Stomach (tissue), 9 donors: ENCODE results near the gene ITPRIPL2. TPM values are rescaled to one million over a fixed set of nuclear protein-coding genes. Genes with fewer than 3 reads are reported as not detected.

Experiments
- DNase-seq, 2 donors: peaks; one replicate each; pipeline versions ENCODE4 v3.0.0 to v3.0.0-alpha.2; 2013 to 2019
- H3K27ac ChIP-seq, 5 donors: fragments of 200-600 bp in 4 of 5; sonication (generic) in 4 of 5; one replicate each; pipeline ENCODE4 v1.5.1; 2013 to 2019; ENCODE audit warnings: mild to moderate bottlenecking in 1 of 5, moderate library complexity in 1 of 5
- H3K27me3 ChIP-seq, 3 donors: fragments of 200-600 bp; sonication (generic); one replicate each; pipeline ENCODE4 v1.5.1; 2017 to 2019; ENCODE audit warnings: mixed run types in 1 of 3
- H3K36me3 ChIP-seq, 4 donors: fragments of 200-600 bp; sonication (generic); 1 replicate in 3 of 4; 2 replicates in 1 of 4; pipeline ENCODE4 v1.5.1; 2016 to 2019
- H3K4me1 ChIP-seq, 4 donors: fragments of 200-600 bp; sonication (generic); one replicate each; pipeline ENCODE4 v1.5.1; 2016 to 2019
- H3K4me3 ChIP-seq, 4 donors: fragments of 200-600 bp; sonication (generic) in 3 of 4; one replicate each; pipeline ENCODE4 v1.5.1; 2016 to 2019; ENCODE audit warnings: mild to moderate bottlenecking in 1 of 4
- H3K9me3 ChIP-seq, 4 donors: fragments of 200-600 bp; sonication (generic); one replicate each; pipeline ENCODE4 v1.5.1; 2016 to 2019
- EP300 ChIP-seq: sonication (generic); formaldehyde crosslinking; IDR thresholded peaks from one replicate; pipeline ENCODE4 v1.6.1; 2017; ENCODE audit warnings: antibody characterized with exemption
- POLR2A ChIP-seq, 4 donors: fragments of 450-650 bp; IDR thresholded peaks; one replicate each; pipeline ENCODE4 v1.6.1; 2016; ENCODE audit warnings: antibody characterized with exemption in 4 of 4, control low read depth in 2 of 4, mild to moderate bottlenecking in 1 of 4, moderate library complexity in 1 of 4
- POLR2AphosphoS5 ChIP-seq, 3 donors: sonication (generic); formaldehyde crosslinking; IDR thresholded peaks; one replicate each; pipeline ENCODE4 v1.6.1; 2016; ENCODE audit warnings: antibody characterized with exemption in 3 of 3
- WGBS, 5 donors: extraction: QIAGEN DNeasy Blood & Tissue Kit in 3 of 5; methylation state at CpG; one replicate each; pipeline versions ENCODE4 v1.1.5 to v1.1.7; 2013 to 2018; 5-methylcytosine and 5-hydroxymethylcytosine counted together
- intact Hi-C: fragments of 100-400 bp; cut with DNase I; formaldehyde crosslinking; loops from one replicate; pipeline ENCODE4 v1.15.1; 2023; ENCODE audit warnings: low total_unique reads
- polyA plus RNA-seq, 3 donors: library from polyadenylated mRNA; stranded (reverse); fragments of 200-250 nt; gene quantifications; one replicate each; pipeline ENCODE4 v1.2.3, GENCODE V29; 2013
- total RNA-seq, 5 donors: library from RNA; depleted of rRNA; stranded (reverse); fragments of >200 nt; gene quantifications; one replicate each; pipeline versions ENCODE4 v1.1.0 to v1.2.3, GENCODE V29; 2014 to 2016
- TF ChIP-seq, protein P1 (sequence below), 7 experiments: fragments of 450-650 bp in 4 of 7; fragments of 200-600 bp in 3 of 7; sonication (generic) in 3 of 7; IDR thresholded peaks; one replicate each; pipeline ENCODE4 v1.5.1; 2016 to 2019; ENCODE audit warnings: antibody characterized with exemption in 7 of 7, control low read depth in 2 of 7, mild to moderate bottlenecking in 1 of 7
- donor health status: healthy with polysubstance abuse.
- donor health status: Bipolar disorder and iron deficiency.
- donor health status: healthy.

The ITPRIPL2 gene
- total and polyA plus RNA-seq, 8 donors, result 7.6 to 48.7 (median 21.6) TPM

DNA sequence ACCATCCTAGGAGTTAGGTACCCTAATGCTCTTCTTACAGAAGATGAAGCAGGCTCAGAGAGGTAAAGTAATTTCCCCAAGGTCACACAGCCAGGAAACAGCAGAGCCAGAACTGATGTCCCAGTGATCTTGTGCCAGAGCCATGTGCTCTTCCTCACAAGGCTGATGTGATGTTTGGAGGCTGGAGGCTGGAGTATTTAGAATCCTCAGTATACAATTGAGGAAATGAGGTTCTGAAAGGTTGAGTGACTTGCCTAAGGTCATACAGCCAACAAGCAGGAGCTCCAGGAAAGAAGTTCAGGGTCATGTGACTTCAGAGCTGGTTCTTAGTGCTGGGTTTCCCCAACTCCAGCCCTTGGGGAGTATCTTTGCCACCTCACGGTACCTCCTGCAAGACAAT, 18.5 kb downstream of the ITPRIPL2 start:
- Histone ChIP-seq H3K36me3 (no peaks in the 10 kb centered on the region), H3K4me3 (no peak overlapping the region), H3K27ac (peak overlapping the region; percentile 50 to 78 (median 72)), H3K9me3 (no peaks in the 10 kb centered on the region), H3K27me3 (no peaks in the 10 kb centered on the region), H3K4me1 (peaks cover 30 to 56% (median 42%) of the 10 kb centered on the region in 4 donors)
- TF ChIP-seq, protein P1, sequence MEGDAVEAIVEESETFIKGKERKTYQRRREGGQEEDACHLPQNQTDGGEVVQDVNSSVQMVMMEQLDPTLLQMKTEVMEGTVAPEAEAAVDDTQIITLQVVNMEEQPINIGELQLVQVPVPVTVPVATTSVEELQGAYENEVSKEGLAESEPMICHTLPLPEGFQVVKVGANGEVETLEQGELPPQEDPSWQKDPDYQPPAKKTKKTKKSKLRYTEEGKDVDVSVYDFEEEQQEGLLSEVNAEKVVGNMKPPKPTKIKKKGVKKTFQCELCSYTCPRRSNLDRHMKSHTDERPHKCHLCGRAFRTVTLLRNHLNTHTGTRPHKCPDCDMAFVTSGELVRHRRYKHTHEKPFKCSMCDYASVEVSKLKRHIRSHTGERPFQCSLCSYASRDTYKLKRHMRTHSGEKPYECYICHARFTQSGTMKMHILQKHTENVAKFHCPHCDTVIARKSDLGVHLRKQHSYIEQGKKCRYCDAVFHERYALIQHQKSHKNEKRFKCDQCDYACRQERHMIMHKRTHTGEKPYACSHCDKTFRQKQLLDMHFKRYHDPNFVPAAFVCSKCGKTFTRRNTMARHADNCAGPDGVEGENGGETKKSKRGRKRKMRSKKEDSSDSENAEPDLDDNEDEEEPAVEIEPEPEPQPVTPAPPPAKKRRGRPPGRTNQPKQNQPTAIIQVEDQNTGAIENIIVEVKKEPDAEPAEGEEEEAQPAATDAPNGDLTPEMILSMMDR (IDR thresholded peaks at IDR 0.05), result no peak
- TF ChIP-seq POLR2AphosphoS5 (IDR thresholded peaks at IDR 0.05) (no peak), EP300 (no peak), POLR2A (IDR thresholded peaks at IDR 0.05) (no peak)
- 64 to 88% (median 83%) methylated on average over 1 of the region's 1 CpG for WGBS, 5 donors
- DNase-seq, result no peak
- intact Hi-C loops, result no loop called here

DNA sequence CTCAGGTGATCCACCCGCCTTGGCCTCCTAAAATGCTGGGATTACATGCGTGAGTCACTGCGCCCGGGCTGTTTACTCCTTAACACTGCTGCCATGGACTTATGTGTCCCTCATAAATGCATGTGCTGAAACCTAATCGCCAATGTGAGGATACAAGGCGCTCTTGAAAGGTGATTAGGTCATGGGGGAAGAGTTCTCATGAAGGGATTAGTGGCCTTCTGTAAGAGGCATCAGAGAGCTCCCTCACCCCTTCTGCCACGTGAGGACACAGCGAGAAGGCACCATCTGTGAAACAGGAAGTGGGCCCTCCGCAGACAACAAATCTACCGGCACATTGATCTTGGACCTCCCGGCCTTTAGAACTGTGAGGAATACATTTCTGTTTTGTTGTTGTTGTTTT, 19.1 kb downstream of the ITPRIPL2 start:
- Histone ChIP-seq H3K27me3 (no peaks in the 10 kb centered on the region), H3K4me1 (peaks cover 30 to 61% (median 45%) of the 10 kb centered on the region in 4 donors), H3K9me3 (no peaks in the 10 kb centered on the region), H3K27ac (peak overlapping the region in 4 of 5 donors; percentile 69 to 78 (median 75)), H3K36me3 (no peaks in the 10 kb centered on the region), H3K4me3 (no peak overlapping the region)
- WGBS, 5 donors, result 77 to 86% (median 84%) methylated on average over 11 of the region's 11 CpGs
- peak in 1 of 3 donors; percentile 6 for TF ChIP-seq POLR2AphosphoS5 (IDR thresholded peaks at IDR 0.05)
- no peak for TF ChIP-seq POLR2A (IDR thresholded peaks at IDR 0.05)
- intact Hi-C loops, result no loop called here
- DNase-seq, result no peak

DNA sequence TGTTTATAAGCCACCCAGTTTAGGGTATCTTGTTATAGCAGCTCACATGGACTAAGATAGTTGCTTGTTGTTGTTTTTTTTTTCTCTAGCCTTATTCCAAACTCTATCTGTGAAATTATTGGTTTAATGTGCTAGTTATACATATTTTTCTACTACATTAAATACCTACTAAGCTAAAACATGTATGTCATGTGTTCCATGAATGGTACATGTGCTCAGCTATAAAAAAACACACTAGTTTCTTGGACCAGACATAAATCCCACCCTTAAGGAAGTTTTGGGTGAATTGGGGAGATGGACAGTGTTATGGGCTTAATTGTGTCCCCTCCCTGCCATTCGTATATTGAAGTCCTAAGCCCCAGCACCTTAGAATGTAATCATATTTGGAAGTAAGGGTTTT, 19.8 kb downstream of the ITPRIPL2 start:
- no peak for TF ChIP-seq EP300
- no peak for TF ChIP-seq POLR2AphosphoS5 (IDR thresholded peaks at IDR 0.05)
- TF ChIP-seq POLR2A (IDR thresholded peaks at IDR 0.05), result no peak
- TF ChIP-seq, protein P1 (IDR thresholded peaks at IDR 0.05), result no peak
- intact Hi-C loops, result no loop called here
- no peak for DNase-seq
- Histone ChIP-seq H3K27me3 (no peaks in the 10 kb centered on the region), H3K9me3 (no peaks in the 10 kb centered on the region), H3K4me1 (peaks cover 30 to 63% (median 46%) of the 10 kb centered on the region in 4 donors), H3K27ac (no peak overlapping the region), H3K36me3 (no peaks in the 10 kb centered on the region), H3K4me3 (no peak overlapping the region)
- 84 to 100% (median 93%) methylated on average over 1 of the region's 1 CpG for WGBS, 5 donors

GRCh38 chr16:19135201-19135842, 21.6 kb downstream of the ITPRIPL2 start:
- Histone ChIP-seq H3K27ac (no peak overlapping the region), H3K36me3 (no peaks in the 10 kb centered on the region), H3K27me3 (no peaks in the 10 kb centered on the region), H3K4me3 (no peak overlapping the region), H3K9me3 (no peaks in the 10 kb centered on the region), H3K4me1 (peaks cover 29 to 63% (median 44%) of the 10 kb centered on the region in 4 donors)
- intact Hi-C loops, result no loop called here
- WGBS, 5 donors, result 65 to 74% (median 70%) methylated on average over 9 to 10 of the region's 10 CpGs
- TF ChIP-seq, protein P1 (IDR thresholded peaks at IDR 0.05), result no peak
- no peak for TF ChIP-seq EP300
- TF ChIP-seq POLR2AphosphoS5 (IDR thresholded peaks at IDR 0.05), result no peak
- TF ChIP-seq POLR2A (IDR thresholded peaks at IDR 0.05), result no peak
- no peak for DNase-seq

DNA sequence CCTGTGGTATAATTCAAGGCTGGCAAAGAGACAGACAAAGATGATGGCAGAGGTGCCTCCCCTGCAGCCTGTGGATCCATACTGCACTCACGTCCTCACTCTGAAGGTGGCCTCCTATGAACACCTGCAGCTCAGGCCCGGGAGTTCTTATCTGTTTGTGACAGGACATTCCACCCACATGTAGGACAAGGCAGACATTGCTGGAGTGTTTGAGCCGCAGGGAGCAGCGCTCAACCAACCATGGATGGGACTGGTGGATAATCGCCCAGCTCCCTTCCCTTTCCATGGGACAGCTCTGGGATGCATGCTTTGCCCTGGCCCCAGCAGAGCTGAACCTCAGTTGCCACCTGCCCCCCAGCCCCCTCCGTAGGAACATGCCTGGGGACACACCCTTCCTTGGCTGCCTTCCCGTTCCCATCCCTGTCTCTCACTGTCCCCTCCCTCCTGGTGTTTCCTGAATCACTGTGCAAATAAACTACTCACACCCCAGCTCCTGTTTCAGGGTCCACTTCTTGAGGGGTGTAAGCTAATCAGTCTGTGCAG, 22.2 kb downstream of the ITPRIPL2 start:
- Histone ChIP-seq H3K9me3 (no peaks in the 10 kb centered on the region), H3K27me3 (no peaks in the 10 kb centered on the region), H3K4me3 (no peak overlapping the region), H3K27ac (no peak overlapping the region), H3K36me3 (no peaks in the 10 kb centered on the region), H3K4me1 (peaks cover 25 to 61% (median 38%) of the 10 kb centered on the region in 4 donors)
- intact Hi-C loops, result no loop called here
- TF ChIP-seq EP300, result no peak
- no peak for TF ChIP-seq POLR2A (IDR thresholded peaks at IDR 0.05)
- TF ChIP-seq POLR2AphosphoS5 (IDR thresholded peaks at IDR 0.05), result no peak
- TF ChIP-seq, protein P1 (IDR thresholded peaks at IDR 0.05), result no peak
- WGBS, 5 donors, result 28 to 43% (median 39%) methylated on average over 4 to 7 of the region's 7 CpGs
- DNase-seq, result peak; percentile 36 to 70
